ENCODE data around the gene PCSK5.

The PCSK5 gene

DNA sequence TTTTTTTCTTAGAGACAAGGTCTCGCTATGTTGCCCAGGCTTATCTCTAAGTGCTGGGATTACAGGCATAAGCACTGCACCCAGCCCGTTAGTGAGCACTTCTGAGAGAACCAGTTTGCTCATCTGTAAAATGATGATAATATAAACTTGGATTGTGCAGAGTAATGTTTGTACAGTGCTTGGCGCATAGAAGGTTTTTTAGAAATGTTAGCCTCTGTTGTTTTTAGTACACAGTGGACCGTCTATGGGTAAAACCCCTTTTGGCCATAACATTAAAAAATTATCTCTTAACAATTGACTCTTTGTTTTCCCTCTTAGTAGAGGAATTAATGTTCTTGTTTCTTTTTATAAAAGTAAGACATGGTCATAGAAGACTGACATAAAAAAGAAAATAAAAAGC lies 202.1 kb downstream of the PCSK5 start:
- no peaks in the 10 kb centered on the region for H3K36me3 ChIP-seq (ENCODE audit: control insufficient read depth, insufficient read depth, low read length)
- TF ChIP-seq, protein P1, sequence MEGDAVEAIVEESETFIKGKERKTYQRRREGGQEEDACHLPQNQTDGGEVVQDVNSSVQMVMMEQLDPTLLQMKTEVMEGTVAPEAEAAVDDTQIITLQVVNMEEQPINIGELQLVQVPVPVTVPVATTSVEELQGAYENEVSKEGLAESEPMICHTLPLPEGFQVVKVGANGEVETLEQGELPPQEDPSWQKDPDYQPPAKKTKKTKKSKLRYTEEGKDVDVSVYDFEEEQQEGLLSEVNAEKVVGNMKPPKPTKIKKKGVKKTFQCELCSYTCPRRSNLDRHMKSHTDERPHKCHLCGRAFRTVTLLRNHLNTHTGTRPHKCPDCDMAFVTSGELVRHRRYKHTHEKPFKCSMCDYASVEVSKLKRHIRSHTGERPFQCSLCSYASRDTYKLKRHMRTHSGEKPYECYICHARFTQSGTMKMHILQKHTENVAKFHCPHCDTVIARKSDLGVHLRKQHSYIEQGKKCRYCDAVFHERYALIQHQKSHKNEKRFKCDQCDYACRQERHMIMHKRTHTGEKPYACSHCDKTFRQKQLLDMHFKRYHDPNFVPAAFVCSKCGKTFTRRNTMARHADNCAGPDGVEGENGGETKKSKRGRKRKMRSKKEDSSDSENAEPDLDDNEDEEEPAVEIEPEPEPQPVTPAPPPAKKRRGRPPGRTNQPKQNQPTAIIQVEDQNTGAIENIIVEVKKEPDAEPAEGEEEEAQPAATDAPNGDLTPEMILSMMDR (IDR thresholded peaks at IDR 0.05; ENCODE audit: insufficient read depth, low read length, poor library complexity, severe bottlenecking) = no peak
- no peak for DNase-seq (ENCODE audit: extremely low read depth, insufficient read length)
- H3K27me3 ChIP-seq (replicated peaks; ENCODE audit: control insufficient read depth, insufficient read depth, low read length) = no peaks in the 10 kb centered on the region
- no peak overlapping the region for H3K4me3 ChIP-seq (replicated peaks; ENCODE audit: low read depth, low read length)

DNA sequence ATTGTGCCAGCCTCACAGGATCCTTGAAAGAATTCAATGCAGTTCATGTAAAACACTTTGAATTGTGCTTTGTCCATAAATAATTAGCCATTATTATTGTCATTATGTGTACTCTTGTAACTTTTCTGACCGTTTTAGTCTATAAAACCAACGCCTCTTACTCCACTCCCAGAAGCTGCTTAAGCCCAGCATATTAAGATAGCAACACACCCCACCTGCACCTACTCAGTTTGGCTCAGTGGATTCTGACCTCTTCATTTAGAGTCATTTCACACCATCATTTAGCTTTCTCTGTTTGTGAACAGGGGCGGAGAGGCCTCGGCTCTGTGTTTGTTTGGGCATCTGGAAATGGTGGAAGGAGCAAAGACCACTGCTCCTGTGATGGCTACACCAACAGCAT lies 205.1 kb downstream of the PCSK5 start:
- no peak overlapping the region for H3K4me3 ChIP-seq (replicated peaks; ENCODE audit: low read depth, low read length)
- DNase-seq (ENCODE audit: extremely low read depth, insufficient read length) = no peak
- no peaks in the 10 kb centered on the region for H3K27me3 ChIP-seq (replicated peaks; ENCODE audit: control insufficient read depth, insufficient read depth, low read length)
- TF ChIP-seq, protein P1 (IDR thresholded peaks at IDR 0.05; ENCODE audit: insufficient read depth, low read length, poor library complexity, severe bottlenecking) = no peak
- no peaks in the 10 kb centered on the region for H3K36me3 ChIP-seq (ENCODE audit: control insufficient read depth, insufficient read depth, low read length)

GRCh38 chr9:76099516-76099915 lies 209.0 kb downstream of the PCSK5 start:
- no peaks in the 10 kb centered on the region for H3K27me3 ChIP-seq (replicated peaks; ENCODE audit: control insufficient read depth, insufficient read depth, low read length)
- no peaks in the 10 kb centered on the region for H3K36me3 ChIP-seq (ENCODE audit: control insufficient read depth, insufficient read depth, low read length)
- H3K4me3 ChIP-seq (replicated peaks; ENCODE audit: low read depth, low read length) = no peak overlapping the region
- DNase-seq (ENCODE audit: extremely low read depth, insufficient read length) = no peak
- TF ChIP-seq, protein P1 (IDR thresholded peaks at IDR 0.05; ENCODE audit: insufficient read depth, low read length, poor library complexity, severe bottlenecking) = no peak

DNA sequence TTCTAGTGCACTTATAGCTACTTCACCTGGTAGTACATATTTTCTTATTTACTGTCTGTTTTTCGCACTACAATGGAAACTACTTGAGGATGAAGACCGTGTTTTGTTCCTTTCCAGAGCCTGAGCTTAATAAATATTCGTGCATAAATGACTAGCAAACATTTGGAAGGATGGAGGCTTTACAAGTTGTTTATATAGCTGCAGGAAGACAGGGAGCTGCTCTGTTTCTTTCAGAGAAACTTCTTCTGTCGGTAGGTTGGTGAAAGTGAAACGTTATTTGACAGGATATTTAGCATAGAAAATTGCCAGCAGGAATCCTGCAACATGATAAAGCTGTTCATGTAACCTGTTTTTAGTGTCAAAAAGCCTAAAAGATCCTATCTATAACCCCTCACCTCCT lies 210.6 kb downstream of the PCSK5 start:
- TF ChIP-seq, protein P1 (IDR thresholded peaks at IDR 0.05; ENCODE audit: insufficient read depth, low read length, poor library complexity, severe bottlenecking) = no peak
- DNase-seq (ENCODE audit: extremely low read depth, insufficient read length) = no peak
- H3K4me3 ChIP-seq (replicated peaks; ENCODE audit: low read depth, low read length) = no peak overlapping the region
- H3K27me3 ChIP-seq (replicated peaks; ENCODE audit: control insufficient read depth, insufficient read depth, low read length) = no peaks in the 10 kb centered on the region
- no peaks in the 10 kb centered on the region for H3K36me3 ChIP-seq (ENCODE audit: control insufficient read depth, insufficient read depth, low read length)

GRCh38 chr9:76101491-76101890 lies 211.0 kb downstream of the PCSK5 start:
- TF ChIP-seq, protein P1 (IDR thresholded peaks at IDR 0.05; ENCODE audit: insufficient read depth, low read length, poor library complexity, severe bottlenecking) = no peak
- DNase-seq (ENCODE audit: extremely low read depth, insufficient read length) = no peak
- Histone ChIP-seq H3K36me3 (ENCODE audit: control insufficient read depth, insufficient read depth, low read length) (no peaks in the 10 kb centered on the region), H3K27me3 (replicated peaks; ENCODE audit: control insufficient read depth, insufficient read depth, low read length) (no peaks in the 10 kb centered on the region), H3K4me3 (replicated peaks; ENCODE audit: low read depth, low read length) (no peak overlapping the region)

GRCh38 chr9:76101947-76102346 lies 211.5 kb downstream of the PCSK5 start:
- H3K36me3 ChIP-seq (ENCODE audit: control insufficient read depth, insufficient read depth, low read length) = no peaks in the 10 kb centered on the region
- TF ChIP-seq, protein P1 (IDR thresholded peaks at IDR 0.05; ENCODE audit: insufficient read depth, low read length, poor library complexity, severe bottlenecking) = no peak
- H3K27me3 ChIP-seq (replicated peaks; ENCODE audit: control insufficient read depth, insufficient read depth, low read length) = no peaks in the 10 kb centered on the region
- DNase-seq (ENCODE audit: extremely low read depth, insufficient read length) = no peak
- H3K4me3 ChIP-seq (replicated peaks; ENCODE audit: low read depth, low read length) = no peak overlapping the region

Measured in GM06990 (cell line).